Activated T-cell treated with anti-CD3 and anti-CD28 coated beads for 48 hours (primary cell): ENCODE data around the gene SLC22A6.

Source experiments
- DNase-seq: peaks from one replicate; pipeline ENCODE4 v3.0.0-alpha.2; 2020; ENCODE audit warnings: low read depth

The SLC22A6 gene

GRCh38 chr11:62931499-62932278 lies 53.1 kb downstream of the SLC22A6 start:
- DNase-seq, result no peak

- DNase-seq, result no peak
Observed at GRCh38 chr11:62930666-62931065, 54.1 kb downstream of the SLC22A6 start.

GRCh38 chr11:62930157-62930556 lies 54.6 kb downstream of the SLC22A6 start:
- DNase-seq, result no peak

GRCh38 chr11:62928011-62928410 lies 56.8 kb downstream of the SLC22A6 start:
- DNase-seq, result no peak

DNA sequence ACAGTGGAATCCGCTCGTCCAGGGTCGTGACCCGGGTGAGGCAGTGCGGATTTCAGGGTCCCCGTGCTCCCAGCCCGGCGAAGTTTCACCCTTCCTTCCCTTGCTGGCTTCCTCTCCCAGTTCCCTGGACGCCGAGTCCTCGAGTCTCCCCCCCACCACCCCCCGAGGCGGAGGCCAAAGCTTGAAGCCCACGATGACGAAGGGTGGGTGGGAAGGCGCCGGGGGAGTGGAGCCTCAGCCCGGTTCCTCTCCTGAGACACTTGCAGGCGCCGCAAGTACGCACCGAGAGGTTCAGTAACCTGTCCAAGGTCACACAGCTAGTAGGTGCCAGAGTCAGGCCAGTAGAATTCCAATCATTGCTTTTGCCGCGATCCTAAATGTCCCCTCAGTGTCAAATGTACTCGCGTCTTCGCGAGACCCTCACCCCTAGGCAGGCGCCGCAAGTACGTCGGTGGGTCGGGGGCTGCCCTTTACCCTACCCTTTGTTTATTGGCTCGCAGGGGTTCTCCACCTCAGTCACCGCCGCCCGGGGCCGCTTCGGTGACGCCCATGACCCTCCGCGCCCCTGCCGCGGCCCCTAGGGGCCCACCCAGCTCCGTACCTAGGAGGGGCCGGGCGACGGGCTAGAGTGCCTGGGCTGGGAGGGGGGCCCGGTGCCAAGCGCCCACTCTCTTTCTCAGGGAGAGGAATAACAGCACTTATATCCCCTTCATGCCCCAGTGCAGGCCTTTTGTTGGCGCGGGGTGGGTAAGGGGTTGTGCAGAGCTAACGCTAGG lies 57.9 kb downstream of the SLC22A6 start:
- no peak for DNase-seq
